NCI-H2196 treated with DMSO at 0.1 percent for 48 hours (cell line): ENCODE measurements around the gene CCNJ.

ENCODE experiments used
- DNase-seq: peaks from one replicate; lab custom pipeline; 2025; ENCODE audit not compliant: unreplicated experiment; lab: John Stamatoyannopoulos, UW

The CCNJ gene

DNA sequence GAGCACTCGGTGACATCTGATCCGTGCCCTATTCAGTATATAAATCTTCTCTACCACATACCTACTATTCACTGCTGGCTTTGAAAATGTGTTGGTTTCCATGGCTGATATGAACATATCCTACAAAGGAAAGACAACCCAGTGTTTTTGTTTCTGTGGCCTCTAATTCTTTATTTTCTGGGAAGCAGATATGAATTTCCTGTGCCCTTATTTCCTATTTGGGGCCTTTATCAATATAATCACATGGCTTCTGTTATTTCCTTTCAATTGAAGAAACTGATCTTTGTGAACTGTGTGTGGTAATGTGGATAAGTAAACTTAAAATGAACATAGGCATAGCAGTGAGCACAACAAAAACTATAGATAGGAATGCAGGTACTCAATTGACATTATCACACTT, 10.6 kb downstream of the CCNJ start:
- no peak for DNase-seq

DNA sequence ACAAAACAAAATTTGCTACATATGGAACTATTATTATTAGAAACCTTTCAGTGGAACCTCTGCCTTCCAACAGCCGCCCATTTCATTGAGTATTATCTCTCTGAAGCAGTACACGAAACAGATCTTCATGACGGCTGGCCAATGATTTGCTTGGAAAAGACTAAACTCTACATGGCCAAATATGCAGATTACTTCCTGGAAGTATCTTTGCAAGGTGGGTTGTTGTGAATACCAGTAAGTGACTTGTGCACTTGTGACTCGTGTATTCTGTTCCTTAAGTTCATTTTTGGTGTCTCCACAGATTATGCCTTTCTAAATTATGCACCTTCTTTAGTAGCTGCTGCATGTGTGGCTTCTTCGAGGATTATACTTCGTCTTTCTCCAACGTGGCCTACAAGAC, 13.4 kb downstream of the CCNJ start:
- no peak for DNase-seq

DNA sequence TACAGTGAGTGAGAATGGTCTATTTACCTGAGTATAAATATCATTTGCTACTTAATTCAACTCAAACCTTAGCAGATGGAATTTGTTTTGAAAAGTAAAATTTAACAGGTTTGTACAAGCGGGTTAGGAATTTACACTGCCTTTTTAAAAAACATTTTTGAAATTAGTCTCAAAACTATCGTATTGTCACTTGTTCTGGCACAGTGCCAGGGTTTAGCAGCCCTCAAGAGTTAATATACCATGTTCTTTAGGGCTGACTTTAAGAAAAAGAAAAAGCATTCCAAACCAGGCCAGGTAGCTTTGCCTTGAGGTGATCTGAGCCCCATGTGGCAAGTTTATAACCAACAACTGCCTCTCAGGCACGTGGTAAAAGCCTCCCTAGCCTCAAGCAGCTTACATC, 17.8 kb downstream of the CCNJ start:
- no peak for DNase-seq

DNA sequence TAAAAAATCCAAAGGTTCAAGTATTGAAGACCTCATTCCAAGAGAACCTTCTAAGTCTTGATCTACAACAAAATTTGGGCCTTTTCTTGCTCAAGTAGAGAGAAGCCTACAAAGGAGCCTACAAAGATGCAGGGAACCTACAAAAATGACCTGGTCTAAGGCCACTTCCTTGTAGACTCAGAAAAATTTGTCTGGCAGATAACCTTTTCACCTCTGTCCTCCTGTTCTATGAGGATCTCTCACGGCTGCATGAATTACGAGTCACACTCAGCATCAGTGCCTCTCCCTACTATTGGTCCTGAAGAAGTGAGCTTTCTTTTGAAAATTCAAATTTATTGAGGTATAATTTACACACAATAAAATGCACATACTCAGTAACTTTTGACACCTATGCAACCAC, 29.3 kb downstream of the CCNJ start:
- DNase-seq: no peak

DNA sequence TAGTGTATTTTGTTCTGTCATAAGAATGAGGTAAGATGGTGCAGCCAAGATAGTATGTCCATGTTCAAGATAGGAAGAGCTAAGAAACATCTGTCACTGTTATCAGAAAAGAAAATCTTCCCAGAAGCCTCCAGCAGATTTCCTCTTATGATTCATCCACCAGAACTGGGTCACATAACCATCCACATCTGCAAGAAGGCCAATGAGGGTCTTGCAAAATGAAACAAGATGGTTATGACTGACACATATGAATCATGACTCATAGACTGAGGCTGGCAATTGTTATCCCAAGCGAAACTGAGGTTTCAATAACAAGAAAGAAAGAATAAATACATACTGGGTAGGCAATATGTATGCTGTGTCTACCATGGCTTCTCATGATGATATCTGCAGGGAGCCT, 30.3 kb downstream of the CCNJ start:
- DNase-seq: no peak

DNA sequence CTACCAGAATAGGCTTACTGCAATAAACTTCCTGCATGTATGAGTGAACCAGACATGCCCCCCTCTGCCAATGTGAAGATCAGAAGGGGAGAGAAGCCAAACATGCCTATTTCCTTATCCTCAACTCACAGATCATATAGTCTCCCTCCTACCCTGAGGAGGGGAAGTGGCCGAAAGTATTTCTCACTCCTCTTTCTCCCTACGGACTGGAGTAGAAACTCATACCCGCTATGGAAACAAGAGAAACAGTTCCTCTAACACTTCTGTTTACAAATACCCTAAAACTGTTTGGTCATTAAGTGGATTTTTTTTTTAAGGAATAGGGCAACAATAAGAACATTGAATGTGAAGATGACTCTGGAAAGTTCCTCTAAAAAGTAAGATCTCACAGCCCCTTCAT, 31.4 kb downstream of the CCNJ start:
- DNase-seq: no peak

DNA sequence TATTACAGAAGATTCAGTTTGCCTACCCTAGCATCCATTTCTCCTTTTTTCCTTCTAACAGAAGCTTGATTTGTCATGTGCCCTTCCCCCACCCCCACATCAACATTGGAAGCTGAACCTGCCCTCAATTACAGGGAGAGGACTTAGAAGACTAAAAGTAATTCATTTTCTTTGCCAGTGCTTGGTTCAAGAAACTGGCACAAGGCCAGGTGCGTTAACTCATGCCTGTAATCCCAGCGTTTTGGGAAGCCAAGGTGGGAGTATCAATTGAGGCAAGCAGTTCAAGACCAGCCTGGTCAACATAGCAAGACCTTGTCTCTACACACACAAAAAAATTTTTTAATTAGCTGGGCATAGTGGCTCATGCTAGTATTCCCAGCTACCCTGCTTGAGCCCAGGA, 32.6 kb downstream of the CCNJ start:
- no peak for DNase-seq

DNA sequence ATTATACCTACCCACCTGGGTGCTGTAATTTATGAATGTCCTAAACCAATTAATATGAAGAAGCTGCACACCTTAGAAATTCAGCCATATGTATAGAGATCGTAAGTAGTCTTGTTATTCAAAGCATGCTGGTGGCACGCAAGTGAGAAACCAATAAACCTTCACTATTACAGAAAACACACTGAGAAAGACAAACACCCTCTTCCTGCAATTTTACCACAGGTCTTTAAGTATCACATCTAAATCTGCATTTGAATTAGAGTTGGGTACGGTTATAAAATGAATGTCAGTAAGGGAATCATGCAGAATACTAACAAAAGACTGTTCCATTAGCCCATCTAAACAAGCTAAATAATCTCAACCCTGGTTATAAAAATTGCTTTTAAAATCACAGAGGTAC, 33.8 kb downstream of the CCNJ start:
- DNase-seq: no peak

DNA sequence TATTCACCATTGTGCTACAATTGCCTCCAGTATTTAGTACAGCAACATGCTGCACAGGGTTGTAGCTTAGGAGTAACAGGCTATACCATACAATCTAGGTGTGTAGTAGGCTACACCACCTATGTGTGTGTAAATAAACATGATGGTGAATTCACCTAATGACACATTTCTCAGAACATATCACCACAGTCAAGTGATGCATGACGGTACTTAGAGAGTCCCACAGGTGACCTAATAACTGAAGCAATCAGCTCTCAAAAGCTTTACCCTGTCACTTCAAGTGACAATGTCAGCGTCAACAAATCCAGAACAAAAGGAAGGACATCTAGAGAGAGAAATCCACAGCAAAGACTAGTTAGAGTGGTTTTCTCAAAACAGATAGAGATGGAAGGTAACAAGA, 38.8 kb downstream of the CCNJ start:
- no peak for DNase-seq

DNA sequence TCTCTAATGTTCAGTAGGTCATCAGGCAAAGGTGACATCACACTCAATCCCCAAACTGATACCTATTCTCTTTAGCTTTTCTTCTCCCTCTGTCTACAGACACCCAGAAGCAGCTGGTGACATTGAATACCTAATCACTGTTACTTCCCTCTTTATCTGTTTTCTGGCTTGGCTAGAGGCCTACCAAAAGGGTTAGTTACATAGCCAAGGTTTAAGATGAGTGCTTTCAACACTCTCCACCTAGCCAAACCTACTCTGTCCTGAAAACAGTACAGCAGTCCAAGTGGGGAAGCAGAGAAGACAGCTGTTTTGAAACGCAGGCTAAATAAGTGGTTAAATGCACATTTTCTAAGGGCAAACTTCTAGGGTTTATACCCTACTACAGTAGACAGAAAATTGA, 39.4 kb downstream of the CCNJ start:
- DNase-seq: no peak

DNA sequence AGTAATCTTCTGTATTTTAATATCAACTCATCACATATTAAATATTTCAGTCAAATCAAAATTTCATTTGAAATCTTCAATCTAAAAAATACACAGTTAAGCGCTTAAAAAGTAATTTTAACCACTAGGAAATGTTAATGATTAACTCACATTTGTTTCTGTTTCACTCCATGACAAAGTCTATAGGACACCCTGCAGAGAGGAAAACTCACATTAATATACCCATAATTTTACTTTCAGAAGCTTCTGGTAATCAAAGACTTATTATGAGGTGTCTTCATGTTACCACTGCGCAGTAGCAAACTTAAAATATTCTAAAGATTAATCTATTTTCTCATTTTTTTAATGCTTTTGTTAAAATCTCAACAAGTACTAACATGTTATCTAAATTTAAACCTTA, 45.7 kb downstream of the CCNJ start:
- DNase-seq: no peak

DNA sequence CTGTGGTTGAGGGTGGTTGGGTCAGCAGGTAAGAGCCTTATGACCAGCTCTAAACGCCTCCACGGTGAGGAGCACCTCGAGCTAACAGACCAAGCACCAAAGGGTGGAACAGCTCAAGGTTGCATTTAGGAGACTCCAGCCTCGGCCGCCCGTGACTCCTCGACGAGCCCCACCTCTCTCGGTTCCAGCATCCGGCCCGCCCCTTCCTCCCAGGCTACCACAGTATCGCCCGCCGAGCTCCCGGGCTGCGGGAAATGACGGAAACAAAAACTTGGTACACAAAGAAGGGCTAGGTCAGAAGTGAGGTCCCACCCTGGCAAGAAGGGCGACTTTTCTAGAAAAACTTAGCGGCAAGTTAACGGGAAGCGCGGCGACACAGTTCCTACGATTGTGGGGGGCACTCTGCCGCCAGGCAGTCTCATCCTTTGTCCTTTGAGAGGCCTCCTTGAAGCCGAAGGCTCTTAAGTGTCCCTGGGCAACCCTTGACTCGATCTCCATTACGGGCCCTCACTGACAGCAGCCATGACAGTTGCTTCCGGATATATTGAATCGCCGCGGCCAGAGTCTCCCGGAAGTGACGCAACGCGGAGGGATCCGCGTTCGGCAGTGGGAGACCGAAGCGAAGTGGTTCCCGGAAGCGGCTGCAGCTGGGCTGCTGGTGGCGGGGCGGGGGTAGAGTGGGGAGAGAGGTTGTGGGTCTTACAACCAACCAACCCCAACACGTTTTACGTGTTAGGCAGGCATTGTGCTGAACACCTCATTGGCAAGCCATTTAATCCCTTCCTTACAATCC, 46.5 kb downstream of the CCNJ start:
- peak; percentile 61 for DNase-seq

DNA sequence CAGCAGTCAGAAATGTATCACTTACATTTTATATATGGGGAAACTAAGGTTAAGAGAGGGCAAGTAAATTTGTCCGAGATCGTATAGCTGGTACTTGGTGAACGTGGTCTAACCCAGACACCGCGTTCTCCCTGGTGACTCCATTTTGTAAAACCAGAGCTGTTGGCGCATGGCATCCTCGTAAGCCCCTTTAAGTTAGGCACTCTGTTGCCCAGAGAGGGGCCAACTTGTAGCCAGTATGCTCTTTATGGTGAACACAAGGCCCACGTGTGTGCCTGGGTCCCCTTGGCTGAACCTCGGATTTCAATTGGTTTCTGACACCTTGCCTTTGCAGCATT, 47.0 kb downstream of the CCNJ start:
- no peak for DNase-seq

DNA sequence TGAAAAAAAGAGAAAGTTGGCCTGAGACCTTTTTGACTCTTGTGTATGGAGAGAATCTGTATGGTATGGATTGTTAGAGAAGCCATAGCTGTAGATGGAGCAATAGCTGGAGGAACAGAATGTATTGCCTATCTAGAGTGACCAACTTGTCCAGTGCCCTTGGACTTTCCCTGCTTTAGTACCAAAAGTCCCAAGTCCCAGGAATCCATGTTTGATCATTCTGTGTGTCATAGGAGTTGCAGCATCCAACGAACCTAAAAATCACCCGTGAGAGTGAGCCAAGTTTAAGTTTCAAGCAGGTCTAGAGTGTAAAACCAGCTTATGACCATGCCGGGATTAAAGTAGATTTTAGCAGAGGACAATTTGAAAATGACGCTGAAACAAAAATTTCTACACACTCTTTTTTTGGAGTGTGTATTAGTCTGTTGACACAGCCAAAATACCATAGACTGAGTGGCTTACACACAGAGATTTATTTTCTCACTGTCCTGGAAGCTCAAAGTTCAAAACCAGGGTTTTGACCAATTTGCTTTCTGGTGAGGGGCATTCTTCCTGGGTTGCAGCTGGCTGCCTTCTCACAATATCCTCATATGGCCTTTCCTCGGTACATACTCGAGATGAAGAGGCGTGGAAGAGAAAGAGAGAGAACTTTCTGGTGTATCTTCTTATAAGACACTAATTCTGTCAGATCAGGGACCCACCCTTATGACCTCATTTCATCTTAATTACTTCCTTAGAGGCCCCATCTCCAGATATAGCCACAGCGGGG, 49.8 kb downstream of the CCNJ start:
- DNase-seq: no peak

DNA sequence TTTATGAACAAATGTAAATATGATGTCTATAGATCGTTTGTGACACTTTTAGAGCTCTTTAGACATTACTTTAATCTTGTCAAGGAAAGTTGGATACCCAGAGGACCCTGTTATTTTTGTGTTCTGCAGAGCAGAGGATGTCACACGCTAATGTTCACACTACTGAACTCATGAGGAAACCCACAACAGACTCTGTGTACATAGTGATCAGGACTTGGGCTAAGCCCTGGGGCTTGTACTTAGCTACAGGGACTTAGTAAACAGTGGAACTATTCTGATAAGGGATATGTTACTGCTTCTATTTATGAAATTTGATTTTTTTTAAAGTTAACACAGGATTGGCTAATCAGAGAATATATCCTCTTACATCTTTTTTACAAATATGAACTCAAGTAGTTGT, 50.6 kb downstream of the CCNJ start:
- no peak for DNase-seq

DNA sequence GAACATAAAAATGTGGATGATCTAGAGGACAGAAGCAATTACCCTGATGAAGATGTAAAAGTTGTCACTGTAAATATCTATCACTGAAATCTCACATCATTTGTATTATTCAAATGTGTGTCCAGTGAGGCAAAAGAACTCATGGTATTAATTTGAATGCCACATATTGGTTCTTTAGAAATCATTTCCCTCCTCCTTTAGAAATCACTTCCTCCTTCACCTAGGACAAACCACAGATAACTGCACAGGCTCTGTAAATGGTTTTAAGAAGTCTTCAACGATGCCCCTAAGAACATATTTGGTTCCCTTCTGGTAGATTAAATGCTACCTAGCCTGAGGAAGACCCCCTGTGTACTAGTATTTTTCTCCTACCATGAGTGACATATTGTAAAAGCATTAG, 53.6 kb downstream of the CCNJ start:
- DNase-seq: no peak

DNA sequence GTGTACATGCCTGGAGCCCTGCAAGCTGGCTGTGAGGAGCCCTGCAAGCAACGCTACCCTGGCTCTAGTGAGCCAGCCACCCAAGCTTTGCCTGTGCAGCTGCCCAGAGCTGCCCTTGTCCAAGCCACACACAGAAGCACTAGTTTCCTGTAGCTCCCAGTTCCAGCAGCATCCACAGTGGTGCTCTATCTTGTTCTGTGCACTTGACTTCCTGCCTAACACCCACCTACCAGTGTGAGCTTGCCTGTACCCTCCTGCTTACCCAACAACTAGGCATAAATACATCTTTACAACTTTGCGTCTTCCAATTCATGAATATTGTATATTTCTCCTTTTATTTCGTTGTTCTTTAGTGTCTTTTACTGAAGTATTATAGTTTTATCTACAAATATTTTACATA, 54.5 kb downstream of the CCNJ start:
- no peak for DNase-seq

DNA sequence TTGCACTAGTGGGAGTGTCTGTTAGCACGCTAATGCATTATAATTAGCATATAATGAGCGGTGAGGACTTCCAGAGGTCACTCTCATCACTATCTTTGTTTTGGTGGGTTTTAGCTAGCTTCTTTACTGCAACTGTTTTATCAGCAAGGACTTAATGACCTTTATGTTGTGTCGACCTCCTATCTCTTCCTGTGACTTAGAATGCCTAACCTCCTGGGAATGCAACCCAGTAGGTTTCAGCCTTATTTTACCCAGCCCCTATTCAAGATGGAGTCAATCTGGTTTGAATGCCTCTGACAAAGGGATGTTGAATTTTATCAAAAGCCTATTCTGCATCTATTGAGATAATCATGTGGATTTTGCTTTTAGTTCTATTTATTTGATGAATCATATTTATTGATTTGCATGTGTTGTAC, 64.2 kb downstream of the CCNJ start:
- no peak for DNase-seq
